CD4-positive, alpha-beta T cell treated with Interleukin-2 at 100 ng/mL for 4 hours (primary cell): ENCODE measurements around the gene NCKIPSD.

Experiments used
- DNase-seq: peaks from one replicate; pipeline ENCODE4 v3.0.0-alpha.2; 2020; ENCODE audit warnings: low spot score

Gene NCKIPSD

DNA sequence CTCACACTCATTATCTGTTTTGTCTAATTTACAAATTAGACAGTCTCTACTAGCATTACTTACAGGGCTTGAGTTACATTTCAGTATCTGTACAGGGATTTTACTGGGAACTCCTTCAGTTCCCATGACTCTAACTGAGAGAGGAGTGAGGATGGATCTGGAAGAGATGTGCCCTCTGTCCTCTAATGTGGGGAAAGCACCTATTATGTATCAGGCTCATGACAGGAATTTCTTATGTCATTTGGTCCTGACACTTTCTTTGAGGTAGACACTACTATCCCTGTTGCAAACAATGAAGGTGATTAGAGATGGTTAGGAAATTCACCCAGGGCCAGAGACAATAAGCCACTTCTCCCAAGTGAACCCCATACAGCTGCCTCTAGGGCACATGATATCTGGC is 10.9 kb upstream of the NCKIPSD start:
- no peak for DNase-seq

DNA sequence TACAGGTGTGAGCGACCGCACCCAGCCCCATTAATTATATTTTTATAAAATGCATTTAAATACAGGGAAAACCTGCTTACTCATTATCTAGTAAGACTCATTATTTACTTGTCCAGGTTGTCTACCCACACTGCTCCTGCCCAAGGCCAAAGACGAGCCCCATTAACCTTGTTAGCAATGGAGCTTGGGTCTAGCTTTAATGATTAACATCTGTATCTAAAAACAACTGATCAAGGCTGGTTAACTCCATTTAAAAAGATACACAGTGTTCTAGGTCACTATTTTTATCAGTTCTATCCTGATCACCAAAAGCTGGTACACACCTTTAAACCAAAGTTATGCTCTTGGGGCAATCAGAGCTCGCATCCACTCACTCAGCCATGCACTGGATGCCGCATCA is 10.4 kb upstream of the NCKIPSD start:
- DNase-seq, result no peak

DNA sequence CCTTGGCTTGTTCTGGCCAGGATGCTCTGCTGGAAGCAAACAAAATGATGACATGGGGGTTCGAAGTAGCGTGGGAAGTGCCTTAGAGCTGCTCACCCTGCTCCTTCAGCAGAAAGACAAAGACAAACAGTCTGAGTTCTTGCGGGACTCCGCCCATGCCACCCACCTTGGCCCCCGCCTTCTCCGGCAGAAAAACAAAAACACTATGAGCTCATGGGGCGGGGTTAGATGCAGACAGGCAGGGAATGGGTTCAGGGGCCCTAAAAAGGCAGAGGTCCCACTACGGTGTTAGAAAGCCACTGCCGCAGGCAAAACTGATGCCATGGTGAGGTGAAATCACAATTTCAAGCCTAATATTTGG is 9.7 kb upstream of the NCKIPSD start:
- no peak for DNase-seq

DNA sequence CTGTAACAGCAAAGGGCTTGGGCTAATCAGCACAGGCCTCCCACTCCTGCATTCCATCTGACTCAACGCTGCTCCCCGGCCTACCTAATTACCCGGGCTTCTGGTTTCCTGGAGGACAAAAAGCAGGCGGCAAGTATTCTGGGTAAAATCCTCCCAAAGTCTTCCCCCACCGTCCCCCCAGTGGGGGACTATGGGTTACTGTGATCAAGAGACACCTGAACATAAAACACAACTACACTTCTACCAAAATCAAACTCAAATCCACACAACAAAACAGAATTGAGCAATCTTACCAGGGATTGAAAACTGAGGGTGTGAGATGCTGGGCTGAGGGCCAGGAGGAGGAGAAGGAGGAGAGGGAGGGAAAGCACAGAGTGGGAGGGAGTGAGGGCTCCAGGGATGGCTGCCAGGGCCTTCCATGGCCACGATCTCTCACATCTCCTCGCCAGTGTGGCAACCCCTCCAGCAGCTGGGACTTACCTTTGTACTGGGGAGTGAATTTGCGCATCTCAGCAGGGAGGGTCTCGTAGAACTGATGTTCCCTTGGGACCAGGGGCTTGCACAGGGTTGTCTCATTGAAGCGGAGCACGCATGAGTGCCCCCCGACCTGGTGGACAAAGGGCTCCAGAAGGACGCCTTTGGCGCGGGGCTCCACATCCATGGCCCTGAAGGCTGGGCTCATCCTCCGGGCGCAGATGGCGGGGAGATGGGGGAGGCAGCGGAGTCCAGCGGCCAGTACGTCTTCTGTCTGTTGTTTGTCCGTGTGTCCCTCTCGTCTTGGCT is 9.1 kb upstream of the NCKIPSD start:
- DNase-seq, result no peak

DNA sequence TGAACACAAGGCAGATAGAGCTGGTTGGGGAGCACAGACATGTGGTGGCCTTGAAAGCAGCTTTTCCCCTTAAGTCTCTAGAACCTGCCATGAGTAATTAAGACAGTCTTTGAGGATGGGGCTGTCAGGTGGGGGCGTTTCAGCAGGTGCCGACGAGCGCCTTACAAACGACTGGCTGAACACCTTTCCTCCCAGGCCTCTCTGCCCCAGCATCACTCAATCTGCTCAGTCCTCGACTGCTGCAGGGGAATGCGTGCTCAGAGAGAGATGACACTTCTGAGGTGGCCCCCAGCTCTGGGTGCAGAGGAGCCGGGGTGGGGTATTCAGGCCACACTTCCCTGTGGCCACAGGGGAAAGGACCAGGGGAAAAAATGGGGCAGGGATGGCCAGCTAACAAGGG is 8.1 kb upstream of the NCKIPSD start:
- DNase-seq, result no peak

DNA sequence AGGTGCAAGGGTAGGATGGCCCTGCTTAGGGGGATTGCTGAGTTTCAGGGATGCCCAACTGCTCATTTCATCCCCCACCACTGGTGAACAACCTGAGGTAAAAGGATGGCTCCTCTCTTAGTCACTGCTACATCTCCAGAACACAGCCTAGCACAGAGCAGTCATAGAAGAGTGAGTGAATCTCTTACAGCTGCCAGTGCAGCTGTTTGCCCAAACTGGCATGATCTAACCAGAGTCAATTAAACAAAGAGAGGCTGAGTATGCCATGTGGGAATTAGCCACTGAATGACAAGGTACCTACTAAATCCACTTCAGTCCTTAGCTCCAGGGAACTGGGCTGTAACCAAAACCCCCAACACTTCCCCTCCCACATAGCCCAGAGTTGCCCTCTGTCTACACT is 6.8 kb upstream of the NCKIPSD start:
- no peak for DNase-seq

DNA sequence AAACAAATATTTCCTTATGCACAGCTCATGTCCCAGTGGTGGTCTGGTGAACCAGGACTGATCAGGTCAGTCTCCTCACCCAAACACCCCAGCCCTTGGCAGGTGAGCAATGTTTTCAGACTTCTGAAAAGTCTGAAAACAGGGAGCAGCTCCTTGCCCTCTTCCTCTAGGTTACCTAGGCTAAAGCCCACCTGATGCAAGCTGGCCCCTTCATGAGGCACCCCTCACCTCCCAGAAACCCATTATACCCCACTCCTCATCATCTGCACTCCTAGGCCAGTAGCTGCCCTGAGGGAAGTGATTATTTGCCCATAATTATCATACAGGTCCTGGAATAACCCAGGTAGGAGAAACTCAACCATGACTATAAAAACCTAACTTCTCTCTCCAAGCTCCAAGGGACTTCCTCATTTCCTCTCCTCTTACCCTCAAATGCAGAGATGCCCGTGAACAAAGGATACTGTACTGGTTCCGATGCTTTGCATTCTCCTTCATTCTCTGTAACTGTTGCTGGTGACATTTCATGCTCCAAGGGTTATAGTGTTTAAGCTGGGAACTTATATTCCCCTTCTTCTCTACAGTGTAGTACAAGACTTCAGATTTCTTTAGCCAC is 5.2 kb upstream of the NCKIPSD start:
- no peak for DNase-seq

DNA sequence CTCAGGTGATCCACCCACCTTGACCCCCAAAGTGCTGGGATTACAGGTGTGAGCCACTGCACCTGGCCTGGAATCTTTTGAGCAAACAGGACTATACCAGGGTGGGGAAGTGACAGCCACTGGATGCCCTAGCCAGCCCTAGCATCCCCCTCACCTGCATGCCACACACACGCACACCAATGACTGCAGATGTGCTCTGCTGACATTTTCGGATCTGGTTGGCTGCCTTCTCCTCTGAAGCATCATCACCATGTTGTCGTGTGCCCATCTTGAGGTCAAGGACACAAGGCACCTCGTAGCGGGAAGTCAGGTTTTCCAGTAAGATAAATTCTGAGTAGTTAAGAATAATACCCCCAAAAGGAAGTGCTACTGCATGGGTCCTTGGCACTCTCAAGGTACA is 3.7 kb upstream of the NCKIPSD start:
- DNase-seq, result no peak

DNA sequence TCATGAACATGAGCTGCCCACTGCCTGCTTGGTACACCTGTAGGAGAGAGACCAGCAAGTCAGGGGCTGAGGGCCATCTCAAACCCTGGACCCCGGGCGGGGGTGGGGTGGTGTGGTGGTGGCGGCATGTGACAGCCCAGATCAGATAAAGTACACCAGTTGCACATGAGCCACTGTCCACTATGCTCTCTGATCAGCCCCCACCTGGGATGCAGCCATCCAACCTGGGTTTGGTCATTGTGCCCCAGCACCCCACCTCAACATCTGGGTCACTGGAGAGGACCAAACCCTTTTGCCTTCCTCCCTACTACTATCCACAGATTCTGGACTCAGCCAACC is 3.0 kb upstream of the NCKIPSD start:
- DNase-seq, result no peak

DNA sequence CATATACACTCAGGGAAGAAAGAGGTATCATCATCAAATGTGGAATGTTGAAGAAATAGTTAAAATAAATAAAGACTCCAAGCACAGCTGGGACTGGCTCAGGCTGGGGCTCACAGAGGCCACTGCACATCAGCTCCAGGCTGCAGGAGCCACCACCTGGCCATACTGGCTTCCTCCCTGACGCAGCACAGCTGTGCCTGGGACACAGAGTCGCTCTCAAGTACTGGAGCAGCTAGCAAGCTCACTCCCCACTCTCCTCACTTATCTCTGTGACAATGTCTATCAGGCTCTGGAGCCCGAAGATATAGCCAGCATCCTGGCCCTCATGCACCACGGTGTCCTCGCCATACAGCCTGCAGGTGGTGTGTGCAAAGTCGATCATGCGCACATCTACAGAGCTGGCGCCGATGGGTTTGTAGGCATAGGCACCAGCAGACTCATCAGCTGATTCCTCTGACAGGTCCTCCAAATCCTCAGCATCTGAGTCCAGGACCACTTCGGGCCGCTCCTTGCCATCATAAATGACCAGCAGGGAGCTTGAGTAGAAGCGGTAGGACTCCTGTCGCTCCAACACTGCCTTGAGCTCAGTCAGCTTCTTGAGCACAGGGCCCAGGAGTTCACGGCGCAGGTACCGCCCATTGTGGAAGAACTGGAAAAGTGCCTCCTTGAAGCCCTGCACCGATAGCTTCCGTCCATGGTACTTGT is 2.5 kb upstream of the NCKIPSD start:
- DNase-seq, result no peak

DNA sequence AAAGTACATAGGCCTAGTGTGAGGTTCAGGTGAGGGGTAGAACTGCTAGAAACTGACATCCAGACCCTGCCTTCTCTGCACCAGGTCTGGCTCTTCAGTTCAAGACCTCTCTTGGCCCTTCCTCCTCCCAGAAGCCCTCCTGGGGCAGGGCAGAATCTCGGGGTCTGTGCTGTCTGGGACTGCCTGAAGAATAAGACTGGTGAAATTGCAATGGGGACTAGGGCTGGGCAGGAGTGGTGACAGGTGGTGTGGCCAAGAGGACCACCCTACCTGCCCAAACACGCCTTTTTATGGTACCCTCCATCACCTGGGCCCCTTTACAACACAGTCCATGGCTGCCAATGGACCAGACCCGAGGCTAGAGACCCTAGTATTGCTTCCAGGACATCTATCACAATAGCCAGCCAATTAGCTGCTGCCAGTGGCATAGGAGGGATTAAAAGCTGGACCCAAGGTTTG is 1.5 kb upstream of the NCKIPSD start:
- DNase-seq, result no peak

DNA sequence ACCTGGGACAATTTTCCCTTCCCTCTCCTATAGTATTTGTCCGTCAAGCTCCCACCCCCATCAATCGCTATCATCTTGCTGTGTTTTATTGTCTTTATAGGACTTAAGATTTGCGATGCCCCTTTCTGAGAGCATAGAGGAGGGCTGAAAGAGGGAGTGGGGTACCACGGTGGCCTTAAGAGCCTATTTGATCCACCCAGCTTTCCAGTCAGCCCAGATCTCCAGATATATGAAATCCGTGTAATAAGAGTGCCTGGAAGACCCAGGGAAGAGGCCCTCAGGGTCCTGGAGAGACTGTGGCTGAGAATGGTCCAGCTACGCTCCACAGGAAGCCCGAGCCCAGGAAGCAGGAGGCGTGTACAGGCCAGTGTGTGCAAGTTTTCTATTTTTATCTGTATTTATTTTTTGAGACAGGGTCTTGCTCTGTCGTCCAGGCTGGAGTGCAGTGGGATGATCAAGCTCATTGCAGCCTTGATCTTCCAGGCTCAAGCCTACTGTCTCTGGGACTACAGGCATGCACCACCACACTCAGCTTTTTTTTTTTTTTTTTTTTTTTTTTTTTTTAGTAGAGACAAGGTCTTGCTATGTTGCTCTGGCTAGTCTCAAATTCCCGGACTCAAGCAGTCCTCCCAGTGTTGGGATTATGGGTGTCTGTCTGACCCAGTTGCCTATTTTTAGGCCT is 964 bp upstream of the NCKIPSD start:
- no peak for DNase-seq

DNA sequence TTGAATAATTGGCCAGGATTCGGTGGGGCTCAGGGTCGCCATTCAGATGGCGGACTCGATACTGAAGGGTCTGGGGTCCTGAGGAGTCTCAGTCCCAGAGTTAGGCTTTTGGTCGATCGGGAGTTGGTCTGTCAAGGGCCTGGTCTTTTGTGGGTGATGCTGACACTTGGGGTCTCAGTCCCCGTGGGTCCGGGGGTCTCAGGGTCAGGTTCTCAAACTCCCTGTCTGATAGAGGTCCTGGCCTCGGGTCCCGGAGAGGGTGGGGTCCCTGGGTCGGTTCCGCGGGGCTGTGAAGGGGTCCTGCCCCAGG is 467 bp downstream of the NCKIPSD start:
- no peak for DNase-seq

DNA sequence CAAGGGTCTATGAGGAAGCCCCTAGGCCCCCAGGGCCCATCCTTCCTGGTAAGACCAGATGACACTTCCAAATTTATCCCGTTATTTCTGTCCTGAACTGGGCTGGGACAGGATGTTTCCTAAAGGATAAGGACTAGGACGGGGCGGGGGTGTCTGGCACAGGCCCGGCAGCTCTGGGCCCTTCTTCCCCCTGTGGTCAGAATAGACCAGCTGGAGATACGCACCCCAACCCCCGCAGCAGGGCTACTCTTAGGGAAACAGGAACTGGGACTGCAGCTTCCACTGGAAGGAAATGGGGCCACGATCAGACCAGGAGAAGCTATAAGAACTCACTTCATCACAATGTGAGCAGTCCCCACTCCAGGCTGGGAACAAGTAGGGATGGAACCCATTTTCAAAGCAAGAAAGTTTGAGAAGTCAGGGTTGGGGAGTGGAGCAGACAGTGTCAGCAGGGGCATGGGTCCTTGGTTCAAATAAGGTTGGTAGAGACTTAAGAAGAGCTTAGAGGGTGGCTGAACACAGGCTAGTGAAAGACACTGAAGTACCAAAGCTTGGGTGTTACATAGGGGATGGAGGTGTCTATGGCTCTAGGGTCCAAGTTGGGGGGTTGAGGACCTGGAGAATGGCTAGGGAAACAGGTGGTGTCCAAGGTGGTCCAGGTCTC is 1.1 kb downstream of the NCKIPSD start:
- no peak for DNase-seq

DNA sequence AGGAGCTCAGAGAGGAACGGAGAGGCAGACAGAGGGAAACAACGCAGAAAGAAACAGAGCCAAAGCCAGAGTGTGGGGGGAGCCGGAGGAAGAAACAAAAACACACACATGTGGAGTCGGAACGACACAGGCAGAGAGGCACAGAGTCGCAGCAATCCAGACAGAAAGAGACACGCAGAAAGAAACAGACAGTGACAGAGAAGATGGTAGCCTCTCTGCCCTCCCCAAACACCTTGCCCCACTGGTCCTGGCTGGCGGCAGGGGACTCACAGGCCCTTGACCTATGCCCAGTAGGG is 1.7 kb downstream of the NCKIPSD start:
- DNase-seq, result no peak

DNA sequence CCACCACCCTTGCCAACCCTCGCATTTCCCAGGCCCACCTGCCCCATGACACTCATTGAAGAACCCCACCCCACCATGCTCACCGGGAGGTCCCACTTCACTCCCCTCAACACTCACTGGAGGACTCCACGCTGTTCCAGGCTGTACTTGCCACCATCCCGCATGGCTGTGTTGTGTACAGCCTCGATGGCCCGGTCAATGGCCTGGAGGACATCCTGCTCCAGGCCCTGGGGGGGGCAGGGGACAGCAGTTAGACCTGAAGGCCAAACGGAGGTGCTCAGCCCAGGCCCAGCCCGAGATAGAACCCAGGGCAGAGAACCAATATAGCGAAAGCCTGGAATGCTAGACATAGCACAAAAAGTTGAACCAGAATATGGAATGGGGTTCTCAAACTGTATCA is 2.9 kb downstream of the NCKIPSD start:
- no peak for DNase-seq

DNA sequence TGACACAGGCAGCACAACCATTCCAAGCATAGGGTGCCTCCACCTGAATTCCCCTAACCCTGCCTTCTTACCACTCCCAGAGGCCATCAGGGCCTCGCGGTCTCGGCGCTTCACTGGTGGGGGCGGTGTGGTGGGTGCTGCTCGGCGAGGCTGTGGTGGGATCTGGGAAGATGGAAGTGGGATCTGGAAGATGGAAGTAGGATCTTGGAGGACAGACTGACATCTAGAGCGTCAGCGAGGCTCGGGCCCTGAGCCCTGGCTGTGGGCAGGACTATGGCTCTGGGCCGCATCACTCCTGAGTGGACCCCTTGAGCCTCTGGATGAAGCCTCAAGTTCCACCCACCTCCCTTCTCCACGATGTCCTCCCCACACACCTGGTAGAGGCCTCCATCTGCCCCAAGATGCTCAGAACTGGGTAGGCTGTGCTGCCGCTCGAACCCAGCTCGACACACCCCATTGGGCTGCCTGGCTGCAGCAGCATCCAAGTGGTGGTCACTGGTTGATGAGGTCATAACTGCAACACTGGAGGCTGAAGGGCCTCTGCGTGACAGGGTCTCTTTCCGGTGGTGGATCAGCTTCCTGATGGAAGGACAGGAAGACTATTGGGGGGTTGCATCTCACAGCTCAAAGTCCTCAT is 3.6 kb downstream of the NCKIPSD start:
- no peak for DNase-seq

DNA sequence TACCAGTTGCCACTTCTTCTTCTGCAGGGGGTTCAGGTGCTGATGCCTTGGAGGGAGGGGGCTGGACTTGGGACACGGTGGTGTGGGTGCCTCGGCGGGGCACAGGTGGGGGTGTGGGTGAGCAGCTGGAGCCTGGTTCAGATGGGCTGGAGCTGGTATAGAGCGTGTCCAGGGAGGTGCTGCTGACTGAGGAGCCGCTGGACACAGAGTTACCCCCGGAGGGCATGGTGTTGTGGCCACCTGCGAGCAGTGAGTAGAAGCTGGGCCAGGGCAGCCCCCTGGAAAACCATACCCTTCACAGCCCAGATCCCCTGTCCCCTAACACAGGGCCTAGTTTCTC is 4.2 kb downstream of the NCKIPSD start:
- no peak for DNase-seq

DNA sequence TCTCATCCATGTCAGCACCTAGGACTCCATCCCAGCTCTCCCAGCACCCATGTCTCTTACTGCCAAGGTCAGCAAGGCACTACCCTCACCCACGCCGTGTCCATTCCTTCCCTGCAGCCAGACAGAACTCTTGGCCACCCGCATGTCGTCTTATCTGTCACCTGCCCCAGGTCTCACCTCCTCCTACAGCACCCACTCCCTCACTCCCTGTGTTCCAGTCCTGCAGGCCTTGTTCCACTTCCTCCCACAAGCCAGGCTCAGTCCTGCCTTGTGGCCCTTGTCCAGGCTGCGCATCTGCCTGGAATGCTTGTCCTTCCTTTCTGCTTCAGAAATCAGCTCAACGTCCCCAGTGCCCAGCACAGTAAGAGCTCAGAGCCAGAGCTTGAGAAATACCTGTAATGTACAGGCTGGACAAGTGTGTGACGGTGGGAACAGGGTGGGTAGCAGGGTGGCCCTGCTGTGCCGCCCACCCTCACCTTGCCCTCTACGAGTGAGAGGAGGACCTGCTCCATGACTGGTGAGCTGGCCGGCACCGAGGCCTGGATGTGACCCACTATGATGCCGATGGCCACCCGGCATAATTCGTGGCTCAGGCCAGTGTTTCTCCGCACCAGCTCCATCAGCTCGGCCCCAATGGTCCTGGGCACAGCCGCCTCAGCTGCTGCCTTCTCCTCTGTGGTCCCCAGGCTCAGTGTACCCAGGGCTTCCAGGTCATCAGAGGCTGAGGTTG is 4.7 kb downstream of the NCKIPSD start:
- DNase-seq, result no peak

DNA sequence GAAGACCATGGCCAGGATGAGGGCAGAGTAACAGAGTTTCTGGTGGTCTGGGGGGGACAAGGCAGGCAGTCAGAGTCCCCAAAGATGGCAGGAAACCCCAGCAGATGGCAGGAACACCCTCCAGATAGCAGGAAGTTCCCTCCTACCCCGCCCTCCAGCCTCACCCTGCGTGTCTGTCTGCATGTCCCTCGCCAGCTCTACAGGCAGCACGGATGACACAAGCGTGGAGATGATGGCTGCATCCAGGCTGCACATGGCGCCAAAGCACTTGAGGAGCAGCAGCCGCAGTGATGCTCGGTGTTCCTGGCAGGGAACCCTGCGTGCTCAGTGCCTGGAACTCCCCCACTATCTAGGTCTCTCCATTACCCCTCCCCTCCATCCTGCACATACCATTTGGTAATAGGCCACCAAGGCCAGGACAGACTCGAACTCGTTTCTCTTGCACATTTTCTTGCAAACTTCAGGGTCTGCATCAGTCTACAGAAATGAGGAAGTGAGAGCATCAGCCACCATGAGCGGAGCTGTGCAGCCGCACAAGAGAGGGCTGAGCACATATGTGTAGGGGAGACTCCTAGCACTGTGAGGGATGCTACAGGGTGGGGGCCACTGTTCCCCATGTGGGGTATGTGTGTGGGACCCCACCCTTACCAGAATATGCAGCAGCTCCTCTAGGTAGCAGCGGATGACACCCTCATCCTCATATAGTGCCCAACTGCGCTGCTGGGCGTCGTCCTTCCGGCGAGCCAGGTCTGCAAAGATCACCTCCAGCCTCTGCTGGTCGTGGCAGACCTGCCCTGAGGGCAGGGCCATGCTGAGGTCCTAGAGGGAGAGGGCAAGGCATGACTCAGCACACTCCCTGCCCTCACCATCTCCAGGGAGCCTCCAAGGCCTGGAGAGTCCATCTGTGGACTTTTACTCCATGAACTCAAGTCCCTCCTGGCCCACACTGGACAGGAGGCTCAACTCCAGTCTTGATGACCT is 6.0 kb downstream of the NCKIPSD start:
- DNase-seq, result no peak
